Loucy (cell line): Measurements from ENCODE around the gene CASP1.

Experiments
- EZH2phosphoT487 ChIP-seq: fragments of 200-600 bp; IDR thresholded peaks from 2 replicates; pipeline ENCODE4 v1.6.1; 2018; ENCODE audit warnings: antibody characterized with exemption, mild to moderate bottlenecking, moderate library complexity, borderline replicate concordance
- TF ChIP-seq, protein P1 (sequence below): fragments of 200-600 bp; sonication (generic); conservative IDR thresholded peaks from 2 replicates; pipeline ENCODE4 v1.5.1; 2014; ENCODE audit warnings: mild to moderate bottlenecking, antibody characterized with exemption, low read length

DNA sequence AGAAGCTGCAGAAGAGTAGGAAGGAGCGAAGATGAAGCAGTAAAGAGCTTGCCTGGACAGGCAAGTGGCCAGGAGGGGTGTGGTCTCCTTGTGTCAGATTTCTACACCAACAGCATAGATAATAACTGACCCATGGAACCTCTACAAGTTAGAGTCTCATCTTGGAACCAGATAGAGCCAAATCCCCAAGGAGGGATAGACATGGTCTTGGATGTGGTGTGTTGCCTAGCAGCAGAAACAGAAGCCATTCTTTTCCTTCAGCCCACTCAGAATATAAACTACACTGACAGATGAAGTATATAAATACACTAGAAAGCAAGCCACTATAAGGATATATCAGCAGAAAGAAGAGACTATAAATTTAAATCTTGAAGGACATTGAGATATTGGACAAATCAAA is 14.5 kb upstream of the CASP1 start:
- TF ChIP-seq, protein P1, sequence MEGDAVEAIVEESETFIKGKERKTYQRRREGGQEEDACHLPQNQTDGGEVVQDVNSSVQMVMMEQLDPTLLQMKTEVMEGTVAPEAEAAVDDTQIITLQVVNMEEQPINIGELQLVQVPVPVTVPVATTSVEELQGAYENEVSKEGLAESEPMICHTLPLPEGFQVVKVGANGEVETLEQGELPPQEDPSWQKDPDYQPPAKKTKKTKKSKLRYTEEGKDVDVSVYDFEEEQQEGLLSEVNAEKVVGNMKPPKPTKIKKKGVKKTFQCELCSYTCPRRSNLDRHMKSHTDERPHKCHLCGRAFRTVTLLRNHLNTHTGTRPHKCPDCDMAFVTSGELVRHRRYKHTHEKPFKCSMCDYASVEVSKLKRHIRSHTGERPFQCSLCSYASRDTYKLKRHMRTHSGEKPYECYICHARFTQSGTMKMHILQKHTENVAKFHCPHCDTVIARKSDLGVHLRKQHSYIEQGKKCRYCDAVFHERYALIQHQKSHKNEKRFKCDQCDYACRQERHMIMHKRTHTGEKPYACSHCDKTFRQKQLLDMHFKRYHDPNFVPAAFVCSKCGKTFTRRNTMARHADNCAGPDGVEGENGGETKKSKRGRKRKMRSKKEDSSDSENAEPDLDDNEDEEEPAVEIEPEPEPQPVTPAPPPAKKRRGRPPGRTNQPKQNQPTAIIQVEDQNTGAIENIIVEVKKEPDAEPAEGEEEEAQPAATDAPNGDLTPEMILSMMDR, result no peak
- TF ChIP-seq EZH2phosphoT487, result no peak
